Mucosa of stomach (tissue), 1 donor: ENCODE measurements around the gene C2CD3.
"Not testable (repeated sequence)": the region's sequence is repeated elsewhere in the genome, so short reads cannot be mapped to it uniquely, and the experiment has no call there.

Experiments
- H3K27me3 ChIP-seq: one replicate; pipeline ENCODE4 v1.7.0; 2013; ENCODE audit warnings: mild to moderate bottlenecking, low read length; ENCODE audit not compliant: control insufficient read depth, insufficient read depth
- H3K36me3 ChIP-seq: one replicate; pipeline ENCODE4 v1.7.0; 2013; ENCODE audit warnings: low read length; ENCODE audit not compliant: control insufficient read depth, insufficient read depth
- H3K4me1 ChIP-seq: one replicate; pipeline ENCODE4 v1.7.0; 2013; ENCODE audit warnings: mild to moderate bottlenecking, low read length; ENCODE audit not compliant: control insufficient read depth, insufficient read depth
- H3K4me3 ChIP-seq: one replicate; pipeline ENCODE4 v1.7.0; 2013; ENCODE audit warnings: low read length
- H3K9ac ChIP-seq: one replicate; pipeline ENCODE4 v1.7.0; 2013; ENCODE audit warnings: mild to moderate bottlenecking, low read length, moderate library complexity
- H3K9me3 ChIP-seq: one replicate; pipeline ENCODE4 v1.7.0; 2013; ENCODE audit warnings: mild to moderate bottlenecking, low read length, moderate library complexity; ENCODE audit not compliant: control insufficient read depth
- donor health status: Pancreatic carcinoma.

Gene C2CD3

GRCh38 chr11:74135127-74135840 is 35.5 kb downstream of the C2CD3 start:
- Histone ChIP-seq H3K9ac (no peak overlapping the region), H3K4me3 (no peak overlapping the region), H3K27me3 (no peaks in the 10 kb centered on the region), H3K36me3 (no peaks in the 10 kb centered on the region), H3K4me1 (peaks cover 8% of the 10 kb centered on the region), H3K9me3 (no peaks in the 10 kb centered on the region)

- no peaks in the 10 kb centered on the region for H3K9me3 ChIP-seq
- H3K36me3 ChIP-seq = no peaks in the 10 kb centered on the region
- H3K9ac ChIP-seq = no peak overlapping the region
- H3K27me3 ChIP-seq = no peaks in the 10 kb centered on the region
- H3K4me3 ChIP-seq = no peak overlapping the region
- peaks cover 8% of the 10 kb centered on the region for H3K4me1 ChIP-seq
Observed at GRCh38 chr11:74134661-74135060, 36.1 kb downstream of the C2CD3 start.

GRCh38 chr11:74133436-74133835 is 37.4 kb downstream of the C2CD3 start:
- H3K27me3 ChIP-seq = no peaks in the 10 kb centered on the region
- H3K4me1 ChIP-seq = peaks cover 7% of the 10 kb centered on the region
- H3K36me3 ChIP-seq = no peaks in the 10 kb centered on the region
- no peaks in the 10 kb centered on the region for H3K9me3 ChIP-seq
- no peak overlapping the region for H3K4me3 ChIP-seq
- no peak overlapping the region for H3K9ac ChIP-seq

- Histone ChIP-seq H3K9me3 (no peaks in the 10 kb centered on the region), H3K4me1 (peaks cover under 1% of the 10 kb centered on the region), H3K4me3 (no peak overlapping the region), H3K9ac (no peak overlapping the region), H3K36me3 (no peaks in the 10 kb centered on the region), H3K27me3 (no peaks in the 10 kb centered on the region)
Observed at GRCh38 chr11:74132833-74133232, 38.0 kb downstream of the C2CD3 start.

- H3K9ac ChIP-seq, H3K27me3 ChIP-seq, H3K36me3 ChIP-seq, H3K4me1 ChIP-seq, H3K4me3 ChIP-seq, H3K9me3 ChIP-seq: not testable (repeated sequence)
Observed at GRCh38 chr11:74129121-74129520, 41.7 kb downstream of the C2CD3 start.

GRCh38 chr11:74123008-74123448 is 47.8 kb downstream of the C2CD3 start:
- no peaks in the 10 kb centered on the region for H3K9me3 ChIP-seq
- no peak overlapping the region for H3K9ac ChIP-seq
- no peaks in the 10 kb centered on the region for H3K27me3 ChIP-seq

GRCh38 chr11:74121804-74122203 is 49.0 kb downstream of the C2CD3 start:
- no peaks in the 10 kb centered on the region for H3K9me3 ChIP-seq
- no peak overlapping the region for H3K4me3 ChIP-seq
- H3K4me1 ChIP-seq = no peaks in the 10 kb centered on the region
- no peaks in the 10 kb centered on the region for H3K36me3 ChIP-seq
- no peak overlapping the region for H3K9ac ChIP-seq
- H3K27me3 ChIP-seq = no peaks in the 10 kb centered on the region

More at GRCh38 chr11:74123008-74123448, 47.8 kb downstream of the C2CD3 start:
- H3K4me3 ChIP-seq = no peak overlapping the region
- H3K4me1 ChIP-seq = no peaks in the 10 kb centered on the region
- H3K36me3 ChIP-seq = no peaks in the 10 kb centered on the region

- H3K9ac ChIP-seq, H3K27me3 ChIP-seq, H3K36me3 ChIP-seq, H3K4me3 ChIP-seq, H3K9me3 ChIP-seq, H3K4me1 ChIP-seq: not testable (repeated sequence)
Observed at GRCh38 chr11:74120260-74121035, 50.4 kb downstream of the C2CD3 start.

- H3K9me3 ChIP-seq = no peaks in the 10 kb centered on the region
- H3K27me3 ChIP-seq = no peaks in the 10 kb centered on the region
- H3K9ac ChIP-seq = no peak overlapping the region
- H3K4me3 ChIP-seq = no peak overlapping the region
- no peaks in the 10 kb centered on the region for H3K4me1 ChIP-seq
- no peaks in the 10 kb centered on the region for H3K36me3 ChIP-seq
Observed at GRCh38 chr11:74116719-74117118, 54.1 kb downstream of the C2CD3 start.

GRCh38 chr11:74112877-74113276 is 57.9 kb downstream of the C2CD3 start:
- Histone ChIP-seq H3K4me1 (no peaks in the 10 kb centered on the region), H3K9ac (no peak overlapping the region), H3K9me3 (no peaks in the 10 kb centered on the region), H3K4me3 (no peak overlapping the region), H3K27me3 (no peaks in the 10 kb centered on the region), H3K36me3 (no peaks in the 10 kb centered on the region)

- Histone ChIP-seq H3K4me3 (no peak overlapping the region), H3K4me1 (no peaks in the 10 kb centered on the region), H3K36me3 (no peaks in the 10 kb centered on the region), H3K9me3 (no peaks in the 10 kb centered on the region), H3K9ac (no peak overlapping the region), H3K27me3 (no peaks in the 10 kb centered on the region)
Observed at GRCh38 chr11:74106124-74106523, 64.7 kb downstream of the C2CD3 start.

- H3K36me3 ChIP-seq = no peaks in the 10 kb centered on the region
- H3K4me3 ChIP-seq = no peak overlapping the region
- H3K9ac ChIP-seq = no peak overlapping the region
- H3K9me3 ChIP-seq = no peaks in the 10 kb centered on the region
- no peaks in the 10 kb centered on the region for H3K27me3 ChIP-seq
- H3K4me1 ChIP-seq = no peaks in the 10 kb centered on the region
Observed at GRCh38 chr11:74102321-74102720, 68.5 kb downstream of the C2CD3 start.
